HG02623 (cell line): ENCODE measurements around the gene TSPAN32.

Source experiments
- ATAC-seq: cut with Tn5 transposase; IDR thresholded peaks from one replicate; pipeline ENCODE4 v1.9.1; 2021; ENCODE audit warnings: moderate library complexity; ENCODE audit not compliant: unreplicated experiment

TSPAN32 gene

DNA sequence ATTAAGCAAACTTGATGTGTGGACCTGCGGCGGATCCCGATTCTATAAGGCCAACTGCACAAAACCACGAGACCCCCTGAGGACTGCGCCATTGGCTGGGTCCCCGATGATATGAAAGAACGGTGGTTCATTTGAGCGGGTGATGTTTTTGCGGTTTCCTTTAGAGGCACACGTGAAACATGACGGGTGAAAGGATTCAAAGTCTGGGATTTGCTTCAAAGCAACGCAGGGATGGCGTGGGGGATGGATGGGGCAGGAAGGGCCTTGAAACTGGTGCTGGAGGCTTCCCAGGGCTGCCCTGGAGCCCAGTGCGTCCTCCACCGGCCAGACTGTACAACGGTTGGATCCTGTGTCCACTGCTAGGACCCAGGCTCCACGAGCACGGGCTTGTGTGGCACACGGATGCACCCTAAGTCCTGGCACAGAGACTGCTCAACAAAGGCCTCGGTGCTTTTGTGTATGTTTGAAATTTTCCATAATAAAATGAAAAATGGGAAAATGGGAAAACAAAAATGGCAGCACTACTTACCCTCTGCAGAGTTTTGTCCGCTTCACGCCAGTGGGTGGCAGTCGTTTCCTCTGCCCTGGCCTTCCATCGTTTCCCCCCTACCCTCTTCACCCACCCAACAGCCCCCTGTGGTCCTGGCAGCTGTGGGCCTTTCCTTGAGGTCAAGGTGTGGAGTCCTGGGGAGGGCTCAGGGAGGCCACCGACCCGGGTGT is 35.1 kb upstream of the TSPAN32 start:
- ATAC-seq = no peak

DNA sequence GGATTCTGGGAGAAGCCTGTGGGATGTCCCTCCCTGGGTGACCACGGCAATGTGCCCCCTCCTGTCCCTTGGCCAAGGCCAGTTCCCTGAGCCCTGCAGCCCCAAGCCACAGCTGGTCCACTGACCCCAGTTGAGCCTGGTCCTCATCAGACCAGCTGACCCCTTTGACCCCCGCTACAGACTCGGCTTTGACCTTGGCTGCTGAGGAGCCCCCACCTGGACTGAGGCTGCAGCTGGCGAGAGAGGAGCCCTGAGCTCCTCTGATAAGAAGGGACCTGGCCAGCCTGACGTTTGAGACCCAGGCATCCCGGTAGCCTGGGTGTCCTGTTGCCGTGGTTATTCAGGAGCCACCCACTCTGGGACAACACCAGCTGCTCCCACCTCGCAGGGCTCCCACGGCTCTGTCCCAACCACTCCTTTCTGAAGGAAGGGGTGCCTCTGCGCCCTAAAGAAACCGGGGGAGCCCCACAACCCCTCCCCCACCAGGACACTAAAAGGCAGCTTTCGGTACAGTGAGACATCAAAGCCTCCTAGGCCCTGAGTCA is 34.4 kb upstream of the TSPAN32 start:
- no peak for ATAC-seq

GRCh38 chr11:2267851-2268728 is 33.7 kb upstream of the TSPAN32 start:
- no peak for ATAC-seq

GRCh38 chr11:2268729-2269600 is 32.8 kb upstream of the TSPAN32 start:
- no peak for ATAC-seq

GRCh38 chr11:2269601-2270321 is 32.1 kb upstream of the TSPAN32 start:
- no peak for ATAC-seq

DNA sequence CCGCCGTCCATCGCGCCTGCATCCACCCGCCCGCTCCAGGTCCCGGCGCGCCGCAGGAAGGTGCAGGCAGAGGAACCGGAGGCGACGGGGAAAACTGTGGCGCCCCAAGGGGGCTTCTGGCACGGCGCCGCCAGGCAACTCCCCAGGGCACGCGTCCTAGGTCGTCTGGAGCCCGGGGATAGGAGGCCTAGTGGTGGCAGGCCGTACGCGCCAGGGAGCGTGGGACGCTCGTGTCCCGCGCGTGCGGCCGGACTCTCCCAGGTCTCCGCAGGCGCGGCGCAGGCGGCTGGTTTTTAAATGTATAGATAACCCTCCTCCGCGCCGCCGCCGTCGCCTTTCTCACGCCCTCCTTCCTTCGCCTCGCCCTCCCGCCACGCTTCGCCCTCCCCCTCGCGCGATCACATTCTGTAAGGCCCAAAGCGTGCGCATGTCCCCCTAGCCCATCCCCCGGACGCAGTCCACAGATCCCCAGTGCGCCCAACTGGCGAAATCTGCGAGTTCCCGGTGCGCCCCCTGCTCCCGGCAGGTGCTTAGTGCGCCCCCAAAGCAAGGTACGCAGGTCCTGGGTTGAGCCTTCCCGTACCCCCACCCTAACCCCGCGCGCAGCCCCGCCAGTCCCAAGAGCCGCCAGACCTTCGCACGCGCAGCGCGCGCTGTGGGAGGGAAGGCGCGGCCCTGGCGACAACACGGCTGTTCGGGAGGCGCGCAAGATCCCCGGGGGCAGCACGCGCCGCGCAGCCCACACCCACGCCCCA is 31.3 kb upstream of the TSPAN32 start, which contains the start of gene ASCL2:
Gene ASCL2, minus strand, starts transcription at position 267 of the 755 bp plus-strand sequence. Its CDS starts 256 bp downstream, at position 11.
- no peak for ATAC-seq

- no peak for ATAC-seq
These were observed 30.8 kb upstream of the TSPAN32 start for GRCh38 chr11:2271077-2271326.

DNA sequence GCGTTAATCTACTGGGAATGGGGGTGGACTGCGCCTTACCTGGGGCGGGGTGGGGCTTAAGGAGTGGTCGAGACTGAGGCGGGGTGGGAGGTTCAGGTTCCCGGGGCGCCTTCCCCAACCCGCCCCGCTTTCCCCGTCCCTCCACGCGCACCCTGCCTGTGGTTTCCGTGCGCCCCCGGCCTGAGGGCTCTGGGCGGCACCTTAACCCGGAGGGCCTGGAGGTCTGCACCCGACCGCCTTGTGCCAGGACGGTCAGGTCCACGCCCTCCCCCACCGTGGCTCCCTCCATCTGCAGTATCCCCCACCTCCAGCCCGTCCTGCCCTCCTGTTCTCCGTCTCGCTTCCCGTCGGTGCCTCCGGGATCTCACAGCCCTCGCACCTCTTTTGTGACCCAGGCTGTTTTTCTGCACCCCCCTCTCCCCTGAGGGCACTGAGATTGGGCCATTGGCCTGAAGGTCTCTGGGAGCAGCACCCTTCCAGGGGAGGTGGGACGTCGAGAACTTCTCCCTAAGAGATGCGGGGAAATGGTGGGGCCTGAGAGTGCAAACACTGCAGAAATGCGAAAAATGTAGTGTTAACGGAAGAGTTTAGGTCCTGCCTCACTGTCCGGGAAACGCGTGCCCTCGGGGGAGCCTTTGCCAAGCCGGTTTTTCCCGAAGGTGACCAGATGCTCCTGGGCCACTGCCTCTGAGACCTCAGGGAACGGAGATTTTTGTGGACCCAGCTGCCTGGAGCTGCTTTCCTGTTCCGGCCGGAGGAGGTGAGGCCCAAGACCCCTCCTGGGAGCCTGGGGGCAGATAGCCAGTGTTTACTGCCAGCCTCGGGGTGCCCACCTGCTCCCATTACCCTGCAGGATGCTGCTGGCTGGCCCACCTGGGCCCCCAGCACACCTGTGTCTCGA is 30.2 kb upstream of the TSPAN32 start:
- ATAC-seq = no peak

DNA sequence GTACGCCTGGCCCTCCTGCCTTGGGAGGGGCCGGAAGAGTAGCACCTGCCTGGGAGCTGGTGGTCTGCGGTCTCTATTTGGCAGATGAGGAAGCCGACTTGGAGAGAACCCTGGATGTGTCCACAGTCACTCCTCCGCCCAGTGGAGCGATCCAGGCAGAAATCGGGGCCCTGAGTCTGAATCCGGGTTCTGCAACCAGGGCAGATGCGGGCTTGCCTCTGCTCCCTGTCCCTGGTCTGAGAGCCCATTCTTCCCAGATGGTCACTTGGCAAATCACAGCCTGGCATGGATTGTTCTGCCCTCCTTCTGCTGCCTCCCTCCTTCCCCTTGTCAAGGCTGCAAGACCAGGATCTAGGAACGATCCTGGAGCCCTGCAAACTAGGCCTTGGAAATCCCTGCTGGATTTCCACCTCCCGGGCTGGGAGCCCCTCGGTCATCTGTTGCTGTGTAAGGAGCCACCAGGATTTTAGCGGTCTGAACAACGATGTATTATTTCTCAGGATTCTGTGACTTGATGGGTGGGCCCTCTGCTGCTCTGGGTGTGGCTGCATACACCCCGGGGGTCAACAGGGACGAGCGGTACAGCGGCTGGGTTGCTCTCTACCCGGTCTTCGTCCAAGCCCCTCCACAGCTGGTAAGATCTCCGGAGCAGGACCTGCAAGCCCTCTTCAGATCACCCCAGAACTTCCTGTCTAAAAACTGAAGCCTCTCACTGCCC is 29.4 kb upstream of the TSPAN32 start:
- no peak for ATAC-seq

GRCh38 chr11:2272946-2273280 is 28.9 kb upstream of the TSPAN32 start:
- ATAC-seq = no peak

DNA sequence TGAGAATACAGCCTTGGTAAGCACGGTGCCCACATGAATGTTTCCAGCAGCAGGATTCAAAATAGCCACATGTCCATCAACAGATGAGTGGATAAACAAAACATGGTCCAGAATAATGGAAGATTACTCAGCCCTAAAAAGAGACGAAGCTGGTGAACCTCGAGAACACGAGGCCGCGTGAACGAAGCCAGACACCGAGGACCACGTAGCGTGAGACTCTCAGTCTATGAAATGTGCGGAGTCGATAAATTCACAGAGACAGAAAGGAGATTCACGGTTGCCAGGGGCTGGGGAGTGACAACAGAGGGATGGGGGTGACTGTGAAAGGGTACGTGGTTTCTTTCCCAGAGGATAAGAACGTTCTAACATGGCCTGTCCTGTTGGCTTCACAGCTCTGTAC is 28.5 kb upstream of the TSPAN32 start:
- ATAC-seq = no peak

DNA sequence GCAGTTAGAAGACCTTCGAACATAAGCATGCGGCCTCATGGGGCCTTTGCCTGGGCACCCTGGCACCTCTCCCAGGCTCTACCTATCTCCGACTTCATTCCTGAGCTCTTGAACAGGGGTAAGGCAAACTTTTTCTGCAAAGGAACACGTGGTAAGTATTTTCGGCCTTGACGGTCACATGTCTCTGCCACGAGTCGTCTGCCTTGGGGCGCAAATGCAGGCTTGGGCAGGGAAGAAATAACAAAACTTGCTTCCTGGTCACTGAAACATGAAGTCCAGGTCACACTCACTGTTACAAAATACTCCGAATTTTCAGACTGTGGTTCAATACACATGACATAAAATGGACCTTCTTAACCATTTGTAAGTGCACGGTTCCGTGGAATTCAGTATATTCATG is 28.0 kb upstream of the TSPAN32 start:
- ATAC-seq = no peak

DNA sequence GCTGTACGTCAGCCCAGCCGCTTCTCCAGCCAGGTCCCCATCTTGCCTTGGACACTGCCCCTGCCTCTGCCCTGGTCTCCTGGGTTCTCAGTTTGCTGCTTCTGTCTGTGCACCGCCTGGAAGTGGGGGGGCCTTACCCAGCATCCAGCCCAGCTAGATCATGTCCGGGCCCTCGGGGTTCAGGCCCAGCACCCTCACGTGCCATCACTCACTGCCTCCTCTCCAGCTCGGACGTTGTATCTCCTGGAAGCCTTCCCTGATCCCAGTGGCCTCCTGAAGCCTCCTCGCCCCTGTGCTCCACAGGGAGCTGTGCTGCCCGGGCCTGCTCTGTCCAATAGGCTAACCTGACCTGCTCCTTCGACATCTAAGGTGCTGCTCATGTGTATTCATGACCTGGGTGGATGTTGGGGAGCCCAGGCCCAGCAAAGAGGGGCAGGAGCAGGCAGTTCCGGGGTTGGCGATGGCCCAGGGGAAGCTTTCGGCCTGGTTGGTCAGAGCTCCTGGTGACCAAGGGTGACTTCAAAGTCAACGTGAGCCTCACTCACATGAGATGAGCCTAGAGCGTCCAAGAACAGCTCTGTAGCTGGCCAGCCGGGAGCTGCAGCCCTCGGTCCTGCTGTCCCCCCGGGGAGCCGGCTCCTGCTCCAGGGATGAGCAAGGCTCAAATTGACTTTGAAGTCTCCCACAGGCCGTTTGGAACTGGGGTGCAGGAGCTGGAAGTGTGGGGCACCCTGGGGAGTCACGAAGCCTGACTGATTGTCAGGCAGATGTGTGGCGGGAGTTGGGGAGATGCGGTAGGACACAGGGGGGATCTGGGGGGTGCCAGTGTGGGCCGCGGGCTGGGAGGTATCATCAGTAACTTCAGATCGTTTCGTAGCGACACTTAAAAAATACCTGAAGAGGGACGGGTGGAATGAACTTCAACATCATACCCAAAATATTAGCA is 26.2 kb upstream of the TSPAN32 start:
- no peak for ATAC-seq

GRCh38 chr11:2276280-2277007 is 25.4 kb upstream of the TSPAN32 start:
- ATAC-seq = no peak

GRCh38 chr11:2277008-2277346 is 24.8 kb upstream of the TSPAN32 start:
- no peak for ATAC-seq

- no peak for ATAC-seq
These were observed 23.8 kb upstream of the TSPAN32 start for GRCh38 chr11:2277933-2278523.
